ENCODE measurements around the gene CSMD2. TPM values are rescaled to one million over a fixed set of nuclear protein-coding genes. Genes with fewer than 3 reads are reported as not detected.

CSMD2 gene
- polyA plus RNA-seq, 1 of the 3 experiments (the other 2 are of a cell fraction) = not detected

DNA sequence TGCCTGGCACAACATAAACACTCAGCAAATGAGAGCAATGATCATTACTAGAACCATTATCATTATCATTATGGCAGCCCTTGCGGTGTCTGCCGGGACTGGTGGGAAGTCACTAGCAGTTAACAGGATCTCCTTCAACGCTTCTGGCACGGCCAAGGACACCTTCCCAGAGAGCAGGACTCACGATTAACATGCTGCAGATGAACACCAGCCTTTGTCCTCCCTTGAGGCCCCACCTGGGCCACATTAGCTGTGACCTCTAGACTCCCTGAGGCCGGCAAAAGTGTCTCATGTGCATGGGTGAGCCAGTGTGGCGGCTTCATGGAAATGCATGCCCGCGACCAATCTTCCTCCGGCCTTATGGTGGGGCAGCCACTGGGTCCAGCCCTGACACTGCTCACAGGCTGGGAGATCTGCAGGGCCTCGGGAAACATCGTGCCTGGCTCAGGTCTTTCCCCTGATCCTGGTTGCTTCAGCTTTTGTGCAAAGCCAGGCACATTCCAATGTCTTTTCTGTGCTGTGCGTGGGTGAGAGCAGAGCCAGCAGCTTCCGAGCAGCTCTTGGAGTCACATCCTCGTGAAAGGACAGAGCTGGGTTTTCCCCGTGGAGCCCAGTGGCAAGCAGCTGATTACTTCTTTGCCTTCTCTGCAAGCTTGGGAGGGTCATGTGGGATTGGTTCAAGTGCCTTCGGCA, 193.9 kb downstream of the CSMD2 start:
- Histone ChIP-seq H3K9ac (no peak overlapping the region), H3F3A (replicated peaks; ENCODE audit: insufficient read depth) (no peaks in the 10 kb centered on the region), H3K27ac (ENCODE audit: low read depth in 2 of 2, low read length in 1 of 2) (no peak overlapping the region), H3K4me1 (ENCODE audit: control insufficient read depth in 1 of 2, insufficient read depth in 2 of 2, low read depth in 1 of 2, low read length in 1 of 2) (peaks cover 0 to 13% of the 10 kb centered on the region in 2 experiments; a peak in 1 of 4 replicates), H3K27me3 (ENCODE audit: insufficient read depth) (no peaks in the 10 kb centered on the region), H2AFZ (ENCODE audit: low read depth) (no peak overlapping the region), H4K20me1 (ENCODE audit: insufficient read depth) (no peaks in the 10 kb centered on the region), H3K9me3 (no peaks in the 10 kb centered on the region), H3K36me3 (replicated peaks in 1 of 2; ENCODE audit: control insufficient read depth in 1 of 2, insufficient read depth in 2 of 2, low read length in 1 of 2) (no peaks in the 10 kb centered on the region), H3K4me2 (no peak overlapping the region), H3K4me3 (ENCODE audit: low read depth in 2 of 2, low read length in 1 of 2) (no peak overlapping the region), H3K9me2 (no peaks in the 10 kb centered on the region), H3K79me2 (ENCODE audit: insufficient read depth) (no peaks in the 10 kb centered on the region)
- ChIA-PET CTCF (interaction anchor here (0.9 to 1.5 kb wide), 3 partner anchors 15 to 338 kb away, joined by 3 to 4 read pairs (median 3); no protein-coding TSS in a partner anchor), POLR2A (no interaction called here)
- no peak for DNase-seq
- 66% methylated on average over 10 of the region's 17 CpGs for WGBS (ENCODE audit: low lambda C conversion rate)
- TF ChIP-seq RFX5 (IDR thresholded peaks at IDR 0.05; ENCODE audit: low read length) = no peak
- no peak for TF ChIP-seq SMC3 (IDR thresholded peaks at IDR 0.05; ENCODE audit: low read depth, low read length)
- no peak for TF ChIP-seq FOSL2 (IDR thresholded peaks at IDR 0.05; ENCODE audit: borderline replicate concordance, low read depth)
- TF ChIP-seq, protein P1, sequence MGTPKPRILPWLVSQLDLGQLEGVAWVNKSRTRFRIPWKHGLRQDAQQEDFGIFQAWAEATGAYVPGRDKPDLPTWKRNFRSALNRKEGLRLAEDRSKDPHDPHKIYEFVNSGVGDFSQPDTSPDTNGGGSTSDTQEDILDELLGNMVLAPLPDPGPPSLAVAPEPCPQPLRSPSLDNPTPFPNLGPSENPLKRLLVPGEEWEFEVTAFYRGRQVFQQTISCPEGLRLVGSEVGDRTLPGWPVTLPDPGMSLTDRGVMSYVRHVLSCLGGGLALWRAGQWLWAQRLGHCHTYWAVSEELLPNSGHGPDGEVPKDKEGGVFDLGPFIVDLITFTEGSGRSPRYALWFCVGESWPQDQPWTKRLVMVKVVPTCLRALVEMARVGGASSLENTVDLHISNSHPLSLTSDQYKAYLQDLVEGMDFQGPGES (IDR thresholded peaks at IDR 0.05; ENCODE audit: low read depth, low read length) = no peak
- no peak for TF ChIP-seq ELF1 (IDR thresholded peaks at IDR 0.05)
- TF ChIP-seq, protein P2, sequence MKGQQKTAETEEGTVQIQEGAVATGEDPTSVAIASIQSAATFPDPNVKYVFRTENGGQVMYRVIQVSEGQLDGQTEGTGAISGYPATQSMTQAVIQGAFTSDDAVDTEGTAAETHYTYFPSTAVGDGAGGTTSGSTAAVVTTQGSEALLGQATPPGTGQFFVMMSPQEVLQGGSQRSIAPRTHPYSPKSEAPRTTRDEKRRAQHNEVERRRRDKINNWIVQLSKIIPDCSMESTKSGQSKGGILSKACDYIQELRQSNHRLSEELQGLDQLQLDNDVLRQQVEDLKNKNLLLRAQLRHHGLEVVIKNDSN (IDR thresholded peaks at IDR 0.05; ENCODE audit: borderline replicate concordance, low read depth) = no peak
- TF ChIP-seq TCF12 (IDR thresholded peaks at IDR 0.05) = no peak
- no peak for TF ChIP-seq GATA2 (CRISPR knock-in tag; IDR thresholded peaks at IDR 0.05)
- no peak for TF ChIP-seq TAF1 (IDR thresholded peaks at IDR 0.05; ENCODE audit: borderline replicate concordance, low read depth, low read length)
- TF ChIP-seq, protein P3, sequence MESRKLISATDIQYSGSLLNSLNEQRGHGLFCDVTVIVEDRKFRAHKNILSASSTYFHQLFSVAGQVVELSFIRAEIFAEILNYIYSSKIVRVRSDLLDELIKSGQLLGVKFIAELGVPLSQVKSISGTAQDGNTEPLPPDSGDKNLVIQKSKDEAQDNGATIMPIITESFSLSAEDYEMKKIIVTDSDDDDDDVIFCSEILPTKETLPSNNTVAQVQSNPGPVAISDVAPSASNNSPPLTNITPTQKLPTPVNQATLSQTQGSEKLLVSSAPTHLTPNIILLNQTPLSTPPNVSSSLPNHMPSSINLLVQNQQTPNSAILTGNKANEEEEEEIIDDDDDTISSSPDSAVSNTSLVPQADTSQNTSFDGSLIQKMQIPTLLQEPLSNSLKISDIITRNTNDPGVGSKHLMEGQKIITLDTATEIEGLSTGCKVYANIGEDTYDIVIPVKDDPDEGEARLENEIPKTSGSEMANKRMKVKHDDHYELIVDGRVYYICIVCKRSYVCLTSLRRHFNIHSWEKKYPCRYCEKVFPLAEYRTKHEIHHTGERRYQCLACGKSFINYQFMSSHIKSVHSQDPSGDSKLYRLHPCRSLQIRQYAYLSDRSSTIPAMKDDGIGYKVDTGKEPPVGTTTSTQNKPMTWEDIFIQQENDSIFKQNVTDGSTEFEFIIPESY (IDR thresholded peaks at IDR 0.05; ENCODE audit: borderline replicate concordance, low read depth) = no peak
- TF ChIP-seq, protein P4, sequence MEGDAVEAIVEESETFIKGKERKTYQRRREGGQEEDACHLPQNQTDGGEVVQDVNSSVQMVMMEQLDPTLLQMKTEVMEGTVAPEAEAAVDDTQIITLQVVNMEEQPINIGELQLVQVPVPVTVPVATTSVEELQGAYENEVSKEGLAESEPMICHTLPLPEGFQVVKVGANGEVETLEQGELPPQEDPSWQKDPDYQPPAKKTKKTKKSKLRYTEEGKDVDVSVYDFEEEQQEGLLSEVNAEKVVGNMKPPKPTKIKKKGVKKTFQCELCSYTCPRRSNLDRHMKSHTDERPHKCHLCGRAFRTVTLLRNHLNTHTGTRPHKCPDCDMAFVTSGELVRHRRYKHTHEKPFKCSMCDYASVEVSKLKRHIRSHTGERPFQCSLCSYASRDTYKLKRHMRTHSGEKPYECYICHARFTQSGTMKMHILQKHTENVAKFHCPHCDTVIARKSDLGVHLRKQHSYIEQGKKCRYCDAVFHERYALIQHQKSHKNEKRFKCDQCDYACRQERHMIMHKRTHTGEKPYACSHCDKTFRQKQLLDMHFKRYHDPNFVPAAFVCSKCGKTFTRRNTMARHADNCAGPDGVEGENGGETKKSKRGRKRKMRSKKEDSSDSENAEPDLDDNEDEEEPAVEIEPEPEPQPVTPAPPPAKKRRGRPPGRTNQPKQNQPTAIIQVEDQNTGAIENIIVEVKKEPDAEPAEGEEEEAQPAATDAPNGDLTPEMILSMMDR (IDR thresholded peaks at IDR 0.05) = no peak
- no peak for TF ChIP-seq MEF2A (IDR thresholded peaks at IDR 0.05; ENCODE audit: borderline replicate concordance, low read depth)
- TF ChIP-seq GABPA (IDR thresholded peaks at IDR 0.05; ENCODE audit: low read depth) = no peak
- no peak for TF ChIP-seq POLR2AphosphoS5 (IDR thresholded peaks at IDR 0.05; ENCODE audit: low read depth, low read length)
- TF ChIP-seq FOXM1 (IDR thresholded peaks at IDR 0.05; ENCODE audit: low read depth) = no peak
- no peak for TF ChIP-seq EZH2phosphoT487 (IDR thresholded peaks at IDR 0.05; ENCODE audit: borderline replicate concordance, low read depth)
- TF ChIP-seq, protein P5, sequence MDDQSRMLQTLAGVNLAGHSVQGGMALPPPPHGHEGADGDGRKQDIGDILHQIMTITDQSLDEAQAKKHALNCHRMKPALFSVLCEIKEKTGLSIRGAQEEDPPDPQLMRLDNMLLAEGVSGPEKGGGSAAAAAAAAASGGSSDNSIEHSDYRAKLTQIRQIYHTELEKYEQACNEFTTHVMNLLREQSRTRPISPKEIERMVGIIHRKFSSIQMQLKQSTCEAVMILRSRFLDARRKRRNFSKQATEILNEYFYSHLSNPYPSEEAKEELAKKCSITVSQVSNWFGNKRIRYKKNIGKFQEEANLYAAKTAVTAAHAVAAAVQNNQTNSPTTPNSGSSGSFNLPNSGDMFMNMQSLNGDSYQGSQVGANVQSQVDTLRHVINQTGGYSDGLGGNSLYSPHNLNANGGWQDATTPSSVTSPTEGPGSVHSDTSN (IDR thresholded peaks at IDR 0.05) = no peak
